ENCODE measurements around the gene PHOX2A.
"Not testable (repeated sequence)": the region's sequence is repeated elsewhere in the genome, so short reads cannot be mapped to it uniquely, and the experiment has no call there.

Gene PHOX2A

GRCh38 chr11:72244060-72244360 lies at the start of gene PHOX2A:
TSS of gene PHOX2A (minus strand) at chr11:72244176. CDS start at chr11:72244004, 172 bp downstream.
- no peak for DNase-seq

- no peak for DNase-seq
Measured at GRCh38 chr11:72293391-72293790, 49.4 kb upstream of the PHOX2A start.

- DNase-seq, result no peak
Measured at GRCh38 chr11:72292106-72292785, 48.3 kb upstream of the PHOX2A start.

- not testable (repeated sequence) for DNase-seq
Measured at GRCh38 chr11:72290741-72291140, 46.8 kb upstream of the PHOX2A start.

GRCh38 chr11:72287293-72287692 lies 43.3 kb upstream of the PHOX2A start:
- no peak for DNase-seq

- no peak for DNase-seq
Measured at GRCh38 chr11:72283947-72284346, 40.0 kb upstream of the PHOX2A start.

GRCh38 chr11:72280726-72281315 lies 36.8 kb upstream of the PHOX2A start:
- no peak for DNase-seq

GRCh38 chr11:72280037-72280436 lies 36.1 kb upstream of the PHOX2A start:
- no peak for DNase-seq

- DNase-seq, result no peak
Measured at GRCh38 chr11:72278905-72279304, 34.9 kb upstream of the PHOX2A start.

- no peak for DNase-seq
Measured at GRCh38 chr11:72274435-72274834, 30.5 kb upstream of the PHOX2A start.

GRCh38 chr11:72271980-72272379 lies 28.0 kb upstream of the PHOX2A start:
- DNase-seq, result no peak

- DNase-seq, result no peak
Measured at GRCh38 chr11:72267956-72268617, 24.1 kb upstream of the PHOX2A start.

GRCh38 chr11:72266960-72267359 lies 23.0 kb upstream of the PHOX2A start:
- DNase-seq, result not testable (repeated sequence)

GRCh38 chr11:72265951-72266350 lies 22.0 kb upstream of the PHOX2A start:
- no peak for DNase-seq

- no peak for DNase-seq
Measured at GRCh38 chr11:72263361-72263760, 19.4 kb upstream of the PHOX2A start.

- DNase-seq, result no peak
Measured at GRCh38 chr11:72260574-72260973, 16.6 kb upstream of the PHOX2A start.

- no peak for DNase-seq
Measured at GRCh38 chr11:72259490-72259889, 15.5 kb upstream of the PHOX2A start.

GRCh38 chr11:72257570-72257969 lies 13.6 kb upstream of the PHOX2A start:
- no peak for DNase-seq

- DNase-seq, result no peak
Measured at GRCh38 chr11:72254299-72254993, 10.5 kb upstream of the PHOX2A start.

GRCh38 chr11:72253392-72253791 lies 9.4 kb upstream of the PHOX2A start:
- DNase-seq, result no peak

GRCh38 chr11:72251614-72252013 lies 7.6 kb upstream of the PHOX2A start:
- no peak for DNase-seq

GRCh38 chr11:72250661-72251464 lies 6.9 kb upstream of the PHOX2A start:
- no peak for DNase-seq

- DNase-seq, result no peak
Measured at GRCh38 chr11:72249961-72250360, 6.0 kb upstream of the PHOX2A start.

Measured in GDM1 (cell line).